Sigmoid colon (tissue), 7 donors: Measurements from ENCODE around the gene UBE2R2. TPM values are rescaled to one million over a fixed set of nuclear protein-coding genes. Genes with fewer than 3 reads are reported as not detected.
"Not testable (repeated sequence)": the region's sequence is repeated elsewhere in the genome, so short reads cannot be mapped to it uniquely, and the experiment has no call there.

Experiments
- DNase-seq: peaks from one replicate; pipeline ENCODE4 v3.0.0-alpha.2; 2019
- H3K27ac ChIP-seq, 4 donors: fragments of 200-600 bp; sonication (generic); one replicate each; pipeline ENCODE4 v1.5.1; 2016 to 2019; ENCODE audit warnings: mild to moderate bottlenecking in 1 of 4
- H3K27me3 ChIP-seq, 3 donors: fragments of 200-600 bp; sonication (generic); one replicate each; pipeline ENCODE4 v1.5.1; 2019; ENCODE audit warnings: mild to moderate bottlenecking in 1 of 3
- H3K36me3 ChIP-seq, 4 donors: fragments of 200-600 bp; sonication (generic); one replicate each; pipeline ENCODE4 v1.5.1; 2016 to 2019
- H3K4me1 ChIP-seq, 4 donors: fragments of 200-600 bp; sonication (generic); one replicate each; pipeline ENCODE4 v1.5.1; 2017 to 2019
- H3K4me3 ChIP-seq, 4 donors: fragments of 200-600 bp; sonication (generic); one replicate each; pipeline ENCODE4 v1.5.1; 2017 to 2019; ENCODE audit warnings: mild to moderate bottlenecking in 2 of 4, moderate library complexity in 1 of 4
- H3K9me3 ChIP-seq, 4 donors: fragments of 200-600 bp in 3 of 4; sonication (generic) in 3 of 4; one replicate each; pipeline versions ENCODE4 v1.5.1 to v1.6.1; 2013 to 2019
- EP300 ChIP-seq, 4 donors: sonication (generic); formaldehyde crosslinking; IDR thresholded peaks; one replicate each; pipeline ENCODE4 v1.6.1; 2017; ENCODE audit warnings: antibody characterized with exemption in 4 of 4
- POLR2A ChIP-seq, 2 donors: fragments of 450-650 bp; IDR thresholded peaks; one replicate each; pipeline ENCODE4 v1.6.1; 2016; ENCODE audit warnings: antibody characterized with exemption in 2 of 2, mild to moderate bottlenecking in 2 of 2, moderate library complexity in 2 of 2
- POLR2AphosphoS5 ChIP-seq, 4 donors: sonication (generic); formaldehyde crosslinking; IDR thresholded peaks; one replicate each; pipeline ENCODE4 v1.6.1; 2017; ENCODE audit warnings: antibody characterized with exemption in 4 of 4
- WGBS, 2 donors: extraction: QIAGEN DNeasy Blood & Tissue Kit; methylation state at CpG; one replicate each; pipeline ENCODE4 v1.1.7; 2013; 5-methylcytosine and 5-hydroxymethylcytosine counted together
- intact Hi-C: fragments of 100-400 bp; cut with DNase I; formaldehyde crosslinking; loops from one replicate; pipeline ENCODE4 v1.15.1; 2023
- polyA plus RNA-seq, 3 donors: library from polyadenylated mRNA; stranded (reverse); fragments of 200-250 nt; gene quantifications; one replicate each; pipeline ENCODE4 v1.2.3, GENCODE V29; 2013
- total RNA-seq, 4 donors: library from RNA; depleted of rRNA; stranded (reverse); fragments of >200 nt; gene quantifications; one replicate each; pipeline ENCODE4 v1.1.0, GENCODE V29; 2016
- TF ChIP-seq, protein P1 (sequence below), 4 experiments: fragments of 450-650 bp in 3 of 4; fragments of 200-600 bp in 1 of 4; IDR thresholded peaks; one replicate each; pipeline ENCODE4 v1.5.1; 2016 to 2019; ENCODE audit warnings: antibody characterized with exemption in 4 of 4, mild to moderate bottlenecking in 3 of 4, moderate library complexity in 2 of 4
- donor health status: healthy with polysubstance abuse.
- donor health status: Bipolar disorder and iron deficiency.
- donor health status: healthy.

UBE2R2 gene
- total and polyA plus RNA-seq, 7 donors, result 23.2 to 32.4 (median 25.4) TPM

- 53 to 75% methylated on average over 8 of the region's 8 CpGs for WGBS, 2 donors
- intact Hi-C loops, result loop anchor here (2.0 kb wide), 1 partner anchor 38 kb away; no protein-coding TSS in a partner anchor
- Histone ChIP-seq H3K27me3 (no peaks in the 10 kb centered on the region), H3K9me3 (no peaks in the 10 kb centered on the region), H3K36me3 (no peaks in the 10 kb centered on the region), H3K4me1 (peaks cover 0 to 67% (median 53%) of the 10 kb centered on the region in 4 donors), H3K27ac (peak overlapping the region in 1 of 4 donors; percentile 27), H3K4me3 (no peak overlapping the region)
- peak; percentile 73 for DNase-seq
- TF ChIP-seq EP300 (IDR thresholded peaks at IDR 0.05), result no peak
- TF ChIP-seq, protein P1, sequence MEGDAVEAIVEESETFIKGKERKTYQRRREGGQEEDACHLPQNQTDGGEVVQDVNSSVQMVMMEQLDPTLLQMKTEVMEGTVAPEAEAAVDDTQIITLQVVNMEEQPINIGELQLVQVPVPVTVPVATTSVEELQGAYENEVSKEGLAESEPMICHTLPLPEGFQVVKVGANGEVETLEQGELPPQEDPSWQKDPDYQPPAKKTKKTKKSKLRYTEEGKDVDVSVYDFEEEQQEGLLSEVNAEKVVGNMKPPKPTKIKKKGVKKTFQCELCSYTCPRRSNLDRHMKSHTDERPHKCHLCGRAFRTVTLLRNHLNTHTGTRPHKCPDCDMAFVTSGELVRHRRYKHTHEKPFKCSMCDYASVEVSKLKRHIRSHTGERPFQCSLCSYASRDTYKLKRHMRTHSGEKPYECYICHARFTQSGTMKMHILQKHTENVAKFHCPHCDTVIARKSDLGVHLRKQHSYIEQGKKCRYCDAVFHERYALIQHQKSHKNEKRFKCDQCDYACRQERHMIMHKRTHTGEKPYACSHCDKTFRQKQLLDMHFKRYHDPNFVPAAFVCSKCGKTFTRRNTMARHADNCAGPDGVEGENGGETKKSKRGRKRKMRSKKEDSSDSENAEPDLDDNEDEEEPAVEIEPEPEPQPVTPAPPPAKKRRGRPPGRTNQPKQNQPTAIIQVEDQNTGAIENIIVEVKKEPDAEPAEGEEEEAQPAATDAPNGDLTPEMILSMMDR (IDR thresholded peaks at IDR 0.05), result peak in 3 of 4 experiments; percentile 54 to 63 (median 57)
- TF ChIP-seq POLR2AphosphoS5 (IDR thresholded peaks at IDR 0.05), result peak in 1 of 4 donors; percentile 23
- no peak for TF ChIP-seq POLR2A (IDR thresholded peaks at IDR 0.05)
Measured at GRCh38 chr9:33852216-33852826, 35.4 kb downstream of the UBE2R2 start.

DNA sequence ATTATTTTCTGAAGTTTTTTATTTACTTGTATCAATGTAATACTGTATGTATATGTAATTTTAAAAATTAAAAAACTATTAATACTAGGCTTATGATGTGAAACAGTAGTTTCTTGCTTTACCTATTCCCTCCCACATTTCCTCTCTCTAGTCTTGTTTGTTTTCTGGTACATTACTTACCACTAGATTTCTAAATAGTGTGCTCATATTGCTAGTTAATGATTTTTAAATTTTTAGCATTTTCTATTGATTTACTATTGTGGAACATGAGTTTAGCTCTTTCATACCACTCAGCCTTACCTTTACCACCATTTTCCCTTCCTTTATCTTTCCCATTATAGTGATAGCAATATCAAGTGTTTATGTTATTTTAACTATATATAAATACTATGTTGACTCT, 39.3 kb downstream of the UBE2R2 start:
- intact Hi-C loops, result no loop called here
- no peaks in the 10 kb centered on the region for H3K27me3 ChIP-seq
- no peak for DNase-seq
- no peak overlapping the region for H3K27ac ChIP-seq
- no peak overlapping the region for H3K4me3 ChIP-seq
- TF ChIP-seq POLR2A (IDR thresholded peaks at IDR 0.05), result no peak
- no peak for TF ChIP-seq POLR2AphosphoS5 (IDR thresholded peaks at IDR 0.05)
- H3K9me3 ChIP-seq, result no peaks in the 10 kb centered on the region
- H3K36me3 ChIP-seq, result no peaks in the 10 kb centered on the region
- H3K4me1 ChIP-seq, result peaks cover 0 to 61% (median 30%) of the 10 kb centered on the region in 4 donors

- TF ChIP-seq, protein P1 (IDR thresholded peaks at IDR 0.05), result no peak
- TF ChIP-seq POLR2A (IDR thresholded peaks at IDR 0.05) (no peak), POLR2AphosphoS5 (IDR thresholded peaks at IDR 0.05) (no peak), EP300 (IDR thresholded peaks at IDR 0.05) (no peak)
- no peak for DNase-seq
- H3K9me3 ChIP-seq, result no peaks in the 10 kb centered on the region
- H3K27me3 ChIP-seq, result no peaks in the 10 kb centered on the region
- no peaks in the 10 kb centered on the region for H3K36me3 ChIP-seq
- no peak overlapping the region for H3K4me3 ChIP-seq
- no peak overlapping the region for H3K27ac ChIP-seq
- WGBS, 2 donors, result 86 to 88% methylated on average over 3 of the region's 3 CpGs
- H3K4me1 ChIP-seq, result peaks cover 0 to 48% (median 12%) of the 10 kb centered on the region in 4 donors
- intact Hi-C loops, result no loop called here
Measured at GRCh38 chr9:33858423-33858822, 41.5 kb downstream of the UBE2R2 start.

- no peaks in the 10 kb centered on the region for H3K27me3 ChIP-seq
- no peaks in the 10 kb centered on the region for H3K9me3 ChIP-seq
- no peak overlapping the region for H3K4me3 ChIP-seq
- H3K27ac ChIP-seq, result no peak overlapping the region
- 93 to 94% methylated on average over 1 of the region's 1 CpG for WGBS, 2 donors
- peaks cover 0 to 43% (median 10%) of the 10 kb centered on the region in 4 donors for H3K4me1 ChIP-seq
- TF ChIP-seq, protein P1 (IDR thresholded peaks at IDR 0.05), result no peak
- TF ChIP-seq POLR2A (IDR thresholded peaks at IDR 0.05) (no peak), EP300 (IDR thresholded peaks at IDR 0.05) (no peak), POLR2AphosphoS5 (IDR thresholded peaks at IDR 0.05) (no peak)
- intact Hi-C loops, result no loop called here
- no peaks in the 10 kb centered on the region for H3K36me3 ChIP-seq
- no peak for DNase-seq
Measured at GRCh38 chr9:33860200-33860871, 43.4 kb downstream of the UBE2R2 start.

DNA sequence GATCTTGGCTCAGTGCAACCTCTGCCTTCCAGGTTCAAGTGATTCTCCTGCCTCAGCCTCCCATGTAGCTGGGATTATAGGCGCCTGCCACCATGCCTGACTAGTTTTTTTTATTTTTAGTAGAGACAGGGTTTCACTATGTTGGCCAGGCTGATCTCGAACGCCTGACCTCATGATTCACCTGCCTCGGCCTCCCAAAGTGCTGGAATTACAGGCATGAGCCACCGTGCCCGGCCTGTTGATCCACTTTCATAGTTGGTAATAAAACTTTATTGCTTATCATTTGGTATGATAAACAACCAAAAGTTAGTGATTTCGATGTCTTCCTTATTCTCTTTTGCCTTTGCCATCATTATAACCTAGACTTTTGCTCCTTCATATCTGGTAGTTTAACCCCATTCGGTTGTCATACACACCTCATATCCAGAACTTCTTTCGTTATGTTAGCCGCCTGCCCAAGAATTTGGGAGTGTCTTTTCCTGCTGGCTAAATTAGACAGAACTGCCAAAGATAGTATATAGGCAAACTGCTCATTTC, 45.0 kb downstream of the UBE2R2 start:
- H3K9me3 ChIP-seq, result no peaks in the 10 kb centered on the region
- WGBS, 2 donors, result 24 to 71% methylated on average over 10 of the region's 10 CpGs
- H3K36me3 ChIP-seq, result no peaks in the 10 kb centered on the region
- DNase-seq, result no peak
- H3K4me3 ChIP-seq, result no peak overlapping the region
- no peak for TF ChIP-seq EP300 (IDR thresholded peaks at IDR 0.05)
- TF ChIP-seq, protein P1 (IDR thresholded peaks at IDR 0.05), result no peak
- TF ChIP-seq POLR2A (IDR thresholded peaks at IDR 0.05), result no peak
- no peak for TF ChIP-seq POLR2AphosphoS5 (IDR thresholded peaks at IDR 0.05)
- intact Hi-C loops, result no loop called here
- no peaks in the 10 kb centered on the region for H3K27me3 ChIP-seq
- H3K27ac ChIP-seq, result no peak overlapping the region
- H3K4me1 ChIP-seq, result peaks cover 0 to 36% (median 6%) of the 10 kb centered on the region in 4 donors

- H3K27ac ChIP-seq, H3K36me3 ChIP-seq, H3K27me3 ChIP-seq, DNase-seq, H3K9me3 ChIP-seq, intact Hi-C loops, H3K4me3 ChIP-seq: not testable (repeated sequence)
- peaks cover 0 to 43% (median 14%) of the 10 kb centered on the region in 4 donors for H3K4me1 ChIP-seq
- WGBS, 2 donors, result 79 to 94% methylated on average over 8 of the region's 8 CpGs
Measured at GRCh38 chr9:33863027-33863426, 46.1 kb downstream of the UBE2R2 start.
